T-cell (primary cell): ENCODE measurements around the gene DPEP2. TPM values are rescaled to one million over a fixed set of nuclear protein-coding genes. Genes with fewer than 3 reads are reported as not detected.
"Not testable (repeated sequence)": the region's sequence is repeated elsewhere in the genome, so short reads cannot be mapped to it uniquely, and the experiment has no call there.

Source experiments
- ATAC-seq, 4 experiments: fragments of 200-7000 bp in 3 of 4; fragments of 150-1000 bp in 1 of 4; cut with Tn5 transposase; replicated peaks in 1 of 4; 1 replicate in 3 of 4; 2 replicates in 1 of 4; pipeline ENCODE4 v1.10.0; 2021; ENCODE audit warnings: moderate library complexity in 3 of 4, mild to moderate bottlenecking in 2 of 4, moderate number of reproducible peaks in 1 of 4
- CTCF ChIA-PET, 2 donors: fragments of 300-600 bp; sonication (Branson Sonifier 250); formaldehyde crosslinking; loops; one replicate each; lab custom pipeline; 2022; ENCODE audit warnings: antibody characterized with exemption in 2 of 2; lab: Charles Lee
- POLR2A ChIA-PET, 2 donors: fragments of 300-600 bp; sonication (Branson Sonifier 250); formaldehyde crosslinking; loops; one replicate each; lab custom pipeline; 2022; ENCODE audit warnings: antibody characterized with exemption in 2 of 2; lab: Charles Lee
- DNase-seq, 35 experiments: peaks; one replicate each; pipeline versions ENCODE4 v3.0.0 to v3.0.0-alpha.2; 2013 to 2023
- H3K27ac ChIP-seq: one replicate; pipeline ENCODE4 v1.5.1; 2013; ENCODE audit warnings: low read length
- H3K27me3 ChIP-seq, 2 experiments: replicated peaks in 1 of 2; 1 replicate in 1 of 2; 2 replicates in 1 of 2; pipeline versions ENCODE4 v1.6.1 to v1.7.0; 2013; ENCODE audit warnings: low read length in 1 of 2, mixed read lengths in 1 of 2; ENCODE audit not compliant: control insufficient read depth in 2 of 2, insufficient read depth in 2 of 2; ENCODE audit errors: extremely low read depth in 1 of 2
- H3K36me3 ChIP-seq, 2 donors: 1 replicate in 1 of 2; 2 replicates in 1 of 2; pipeline versions ENCODE4 v1.6.1 to v1.7.0; 2013; ENCODE audit warnings: low read length in 1 of 2; ENCODE audit not compliant: control insufficient read depth in 2 of 2, insufficient read depth in 1 of 2; ENCODE audit errors: extremely low read depth in 1 of 2
- H3K4me1 ChIP-seq, 2 experiments: 1 replicate in 1 of 2; 2 replicates in 1 of 2; pipeline versions ENCODE4 v1.6.1 to v1.7.0; 2013; ENCODE audit warnings: low read length in 2 of 2, mixed read lengths in 1 of 2; ENCODE audit not compliant: insufficient read depth in 2 of 2, control insufficient read depth in 1 of 2; ENCODE audit errors: extremely low read depth in 1 of 2
- H3K4me3 ChIP-seq, 2 donors: 1 replicate in 1 of 2; 2 replicates in 1 of 2; pipeline versions ENCODE4 v1.5.1 to v1.7.0; 2013; ENCODE audit warnings: mild to moderate bottlenecking in 2 of 2, low read length in 1 of 2, moderate library complexity in 1 of 2; ENCODE audit not compliant: control insufficient read depth in 1 of 2; ENCODE audit errors: extremely low read depth in 1 of 2
- H3K9me3 ChIP-seq: 2 replicates; pipeline ENCODE4 v1.7.0; 2013
- H3K27ac Mint-ChIP-seq, 2 donors: one replicate each; pipeline ENCODE4 v1.8.0; 2020 to 2021; ENCODE audit warnings: mild to moderate bottlenecking in 2 of 2, mixed read lengths in 2 of 2
- H3K27me3 Mint-ChIP-seq, 2 donors: one replicate each; pipeline ENCODE4 v1.8.0; 2021 to 2022; ENCODE audit warnings: mixed read lengths in 2 of 2
- H3K36me3 Mint-ChIP-seq: one replicate; pipeline ENCODE4 v1.8.0; 2021; ENCODE audit warnings: mixed read lengths
- H3K4me1 Mint-ChIP-seq, 3 donors: one replicate each; pipeline ENCODE4 v1.8.0; 2020 to 2022; ENCODE audit warnings: mixed read lengths in 3 of 3, mild to moderate bottlenecking in 1 of 3
- H3K4me3 Mint-ChIP-seq, 3 donors: one replicate each; pipeline ENCODE4 v1.8.0; 2020 to 2022; ENCODE audit warnings: mild to moderate bottlenecking in 3 of 3, mixed read lengths in 3 of 3, moderate library complexity in 3 of 3
- H3K9me3 Mint-ChIP-seq, 3 donors: one replicate each; pipeline ENCODE4 v1.8.0; 2020 to 2022; ENCODE audit warnings: mixed read lengths in 3 of 3
- WGBS: methylation state at CpG from one replicate; pipeline ENCODE4 v1.1.5; 2013; ENCODE audit warnings: missing lambda C conversion rate; ENCODE audit not compliant: insufficient coverage; 5-methylcytosine and 5-hydroxymethylcytosine counted together
- total RNA-seq, 35 experiments: library from RNA in 6 of 35; stranded (reverse) in 6 of 35; fragments of 120-200 nt in 1 of 35; gene quantifications; one replicate each; pipeline versions ENCODE4 v1.2.1 to v1.2.4 and lab custom pipeline; 2013 to 2026

Gene DPEP2
- total RNA-seq (100 to 1,000 TPM in 3 of 5 donors, 10 to 100 TPM in 2; 51.5 to 122 (median 100) TPM), total RNA-seq (lab: John Stamatoyannopoulos, UW) (0.42 to 149 (median 36.8) reads per million in 29 experiments)
- total RNA-seq (2013): 37.3 TPM

DNA sequence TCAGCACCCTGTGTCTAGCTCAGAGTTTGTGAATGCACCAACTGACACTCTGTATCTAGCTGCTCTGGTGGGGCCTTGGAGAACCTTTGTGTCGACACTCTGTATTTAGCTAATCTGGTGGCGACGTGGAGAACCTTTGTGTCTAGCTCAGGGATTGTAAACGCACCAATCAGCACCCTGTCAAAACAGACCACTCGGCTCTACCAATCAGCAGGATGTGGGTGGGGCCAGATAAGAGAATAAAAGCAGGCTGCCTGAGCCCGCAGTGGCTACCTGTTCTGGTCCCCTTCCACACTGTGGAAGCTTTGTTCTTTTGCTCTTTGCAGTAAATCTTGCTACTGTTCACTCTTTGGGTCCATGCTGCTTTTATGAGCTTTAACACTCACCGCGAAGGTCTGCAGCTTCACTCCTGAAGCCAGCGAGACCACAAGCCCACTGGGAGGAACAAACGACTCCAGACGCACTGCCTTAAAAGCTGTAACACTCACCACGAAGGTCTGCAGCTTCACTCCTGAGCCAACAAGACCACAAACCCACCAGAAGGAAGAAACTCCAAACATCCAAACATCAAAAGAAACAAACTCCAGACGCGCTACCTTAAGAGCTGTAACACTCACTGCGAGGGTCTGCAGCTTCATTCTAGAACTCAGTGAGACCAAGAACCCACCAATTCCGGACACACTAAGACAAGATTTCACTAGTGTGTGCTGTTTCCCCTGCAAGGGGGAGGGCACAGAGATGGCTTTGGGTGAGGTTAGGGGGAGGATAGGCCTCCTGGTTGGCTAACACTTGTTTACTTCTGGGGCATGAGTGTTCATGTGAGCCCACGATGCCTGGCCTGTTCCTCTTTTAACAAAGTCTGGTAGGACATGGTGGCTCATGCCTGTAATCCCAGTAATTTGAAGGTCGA, at the start of gene DPEP2:
DPEP2 (minus strand) TSS at position 706 of the 910 bp plus-strand sequence. CDS start 6,272 bp downstream, outside the sequence.
- Mint-ChIP-seq H3K27ac (peak within 1 kb of the TSS; percentile 96), H3K36me3 (peaks cover 11% of the 10 kb centered on the region), H3K4me1 (peaks cover 42 to 71% (median 65%) of the 10 kb centered on the region in 3 donors), H3K4me3 (peak within 1 kb of the TSS; percentile 81 to 90 (median 88))
- Histone ChIP-seq H3K4me1 (peaks cover 22 to 71% of the 10 kb centered on the region in 2 experiments), H3K4me3 (peak within 1 kb of the TSS; percentile 51 to 58), H3K27ac (peak within 1 kb of the TSS; percentile 72)
- ATAC-seq: peak; percentile 88 to 96 (median 96)
- ChIA-PET CTCF (interaction anchor here (0.6 to 1.3 kb wide), 9 partner anchors 16 to 114 kb away, joined by 3 to 7 read pairs (median 3); partner anchors contain the start of genes DDX28 (in 1 of the 2) and DUS2 (in 1 of the 2)), POLR2A (interaction anchor here (0.5 to 1.2 kb wide), 5 partner anchors 12 to 968 kb away, joined by 3 to 12 read pairs (median 3); no protein-coding TSS in a partner anchor)
- WGBS: 4% methylated on average over 8 of the region's 18 CpGs
- H3K9me3 ChIP-seq, H3K36me3 ChIP-seq, H3K9me3 Mint-ChIP-seq, H3K27me3 ChIP-seq, H3K27me3 Mint-ChIP-seq: not testable (repeated sequence)
- peak; percentile 31 to 77 (median 53) for DNase-seq

GRCh38 chr16:68047987-68048386, 48.7 kb upstream of the DPEP2 start:
- CTCF ChIA-PET: interaction anchor here in 1 of 2 donors (0.6 kb wide), 1 partner anchor 287 kb away, joined by 5 read pairs; no protein-coding TSS in a partner anchor
- Mint-ChIP-seq H3K4me1 (peaks cover 4 to 9% (median 5%) of the 10 kb centered on the region in 3 donors), H3K9me3 (no peaks in the 10 kb centered on the region), H3K36me3 (peaks cover 30% of the 10 kb centered on the region), H3K27ac (no peak overlapping the region), H3K4me3 (no peak overlapping the region), H3K27me3 (no peaks in the 10 kb centered on the region)
- Histone ChIP-seq H3K4me1 (no peaks in the 10 kb centered on the region), H3K4me3 (no peak overlapping the region), H3K27ac (no peak overlapping the region), H3K36me3 (peaks cover 11 to 25% of the 10 kb centered on the region in 2 donors), H3K27me3 (no peaks in the 10 kb centered on the region), H3K9me3 (no peaks in the 10 kb centered on the region)
- DNase-seq: no peak
- POLR2A ChIA-PET: interaction anchor here in 1 of 2 donors (0.6 kb wide), 1 partner anchor 403 kb away, joined by 13 read pairs; no protein-coding TSS in a partner anchor
- no peak for ATAC-seq
- WGBS: no CpG with 5 or more reads among the region's 2 CpGs

DNA sequence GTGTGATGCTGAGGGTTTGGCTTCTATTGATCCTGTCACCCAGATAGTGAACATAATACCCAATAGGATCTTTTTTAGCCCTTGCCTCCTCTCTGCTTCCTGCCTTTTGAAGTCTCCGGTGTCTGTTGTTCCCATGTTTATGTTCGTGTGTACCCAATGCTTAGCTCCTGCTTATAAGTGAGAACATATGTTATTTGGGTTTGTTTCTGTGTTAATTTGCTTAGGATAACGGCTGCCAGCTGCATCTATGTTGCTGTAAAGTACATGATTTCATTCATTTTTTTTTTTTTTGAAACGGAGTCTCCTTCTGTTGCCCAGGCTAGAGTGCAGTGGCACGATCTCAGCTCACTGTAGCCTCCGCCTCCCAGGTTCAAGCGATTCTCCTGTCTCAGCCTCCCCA, 46.8 kb upstream of the DPEP2 start:
- Histone ChIP-seq H3K4me1 (no peaks in the 10 kb centered on the region), H3K27me3 (no peaks in the 10 kb centered on the region), H3K36me3 (peaks cover 3 to 26% of the 10 kb centered on the region in 2 donors), H3K9me3 (no peaks in the 10 kb centered on the region), H3K4me3 (no peak overlapping the region), H3K27ac (no peak overlapping the region)
- peaks cover 4 to 9% (median 5%) of the 10 kb centered on the region in 3 donors for H3K4me1 Mint-ChIP-seq
- WGBS: 73% methylated on average over 6 of the region's 7 CpGs
- H3K4me3 Mint-ChIP-seq: no peak overlapping the region
- no peaks in the 10 kb centered on the region for H3K9me3 Mint-ChIP-seq
- H3K27me3 Mint-ChIP-seq: no peaks in the 10 kb centered on the region
- ChIA-PET CTCF (interaction anchor here in 1 of 2 donors (0.7 kb wide), 1 partner anchor 44 kb away, joined by 4 read pairs; no protein-coding TSS in a partner anchor), POLR2A (no interaction called here)
- H3K36me3 Mint-ChIP-seq: peaks cover 29% of the 10 kb centered on the region
- no peak for DNase-seq
- ATAC-seq: no peak
- peak overlapping the region; percentile 13 to 23 for H3K27ac Mint-ChIP-seq

GRCh38 chr16:68041783-68042182, 42.5 kb upstream of the DPEP2 start:
- peaks cover 10 to 21% (median 12%) of the 10 kb centered on the region in 3 donors for H3K4me1 Mint-ChIP-seq
- H3K36me3 ChIP-seq: peaks cover 0 to 10% of the 10 kb centered on the region in 2 donors

DNA sequence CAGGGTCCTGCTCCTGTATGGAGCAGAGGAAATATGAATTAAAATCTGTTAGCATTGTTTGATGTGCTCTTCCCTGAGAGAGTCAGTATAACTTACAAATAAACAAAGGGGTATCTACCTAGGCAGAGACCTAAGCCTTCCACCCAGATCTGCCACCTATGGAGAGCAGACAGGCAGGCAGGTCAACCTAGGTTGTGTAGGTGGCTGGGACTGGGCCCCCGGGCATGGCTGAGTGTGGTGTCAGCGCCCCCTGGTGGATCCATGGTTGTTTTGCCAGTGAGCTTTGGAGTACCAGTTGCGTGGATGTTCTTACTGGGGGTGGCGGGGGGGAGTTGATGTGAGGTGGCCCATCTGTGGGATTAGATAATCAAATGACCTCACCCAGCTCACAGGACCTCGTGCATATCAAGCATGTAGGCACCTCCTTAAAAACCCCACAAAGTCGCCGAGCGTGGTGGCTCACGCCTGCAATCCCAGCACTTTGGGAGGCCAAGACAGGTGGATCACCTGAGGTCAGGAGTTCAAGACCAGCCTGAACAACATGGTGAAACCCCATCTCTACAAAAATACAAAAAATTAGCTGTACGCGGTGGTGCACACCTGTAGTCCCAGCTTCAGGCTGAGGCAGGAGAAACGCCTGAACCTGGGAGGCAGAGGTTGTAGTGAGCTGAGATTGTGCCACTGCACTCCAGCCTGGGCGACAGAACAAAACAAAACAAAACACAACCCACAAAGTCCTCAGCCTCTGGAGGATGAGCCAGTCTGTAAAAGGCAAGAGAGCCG, 41.4 kb upstream of the DPEP2 start:
- DNase-seq (peak; percentile 66 to 95 (median 86)), ATAC-seq (peak; percentile 98 to 99 (median 98))
- POLR2A ChIA-PET: interaction anchor here in 1 of 2 donors (0.6 kb wide), 1 partner anchor 31 kb away, joined by 5 read pairs; no protein-coding TSS in a partner anchor
- Histone ChIP-seq H3K36me3 (peaks cover 0 to 10% of the 10 kb centered on the region in 2 donors), H3K4me3 (no peak overlapping the region), H3K27me3 (no peaks in the 10 kb centered on the region), H3K4me1 (peaks cover 2 to 13% of the 10 kb centered on the region in 2 experiments), H3K27ac (no peak overlapping the region), H3K9me3 (no peaks in the 10 kb centered on the region)
- Mint-ChIP-seq H3K9me3 (no peaks in the 10 kb centered on the region), H3K27me3 (no peaks in the 10 kb centered on the region), H3K27ac (peak overlapping the region; percentile 86 to 88), H3K36me3 (peaks cover 7% of the 10 kb centered on the region), H3K4me1 (peaks cover 5 to 18% (median 9%) of the 10 kb centered on the region in 3 donors), H3K4me3 (no peak overlapping the region)
- WGBS: 0% methylated on average over 2 of the region's 14 CpGs
- CTCF ChIA-PET: interaction anchor here (0.6 to 1.6 kb wide), 38 partner anchors 11 to 520 kb away, joined by 3 to 14 read pairs (median 4); partner anchors contain the start of genes DDX28 (in 1 of the 2), DUS2 (in 1 of the 2), NFATC3 (in 1 of the 2) and NRN1L (in 1 of the 2)

More at GRCh38 chr16:68041783-68042182, 42.5 kb upstream of the DPEP2 start:
- no peak overlapping the region for H3K4me3 Mint-ChIP-seq
- Histone ChIP-seq H3K27me3 (no peaks in the 10 kb centered on the region), H3K27ac (no peak overlapping the region), H3K9me3 (no peaks in the 10 kb centered on the region), H3K4me3 (no peak overlapping the region), H3K4me1 (peaks cover 2 to 8% of the 10 kb centered on the region in 2 experiments)
- ChIA-PET CTCF (interaction anchor here in 1 of 2 donors (0.7 to 1.4 kb wide), 4 partner anchors 10 to 57 kb away, joined by 3 to 6 read pairs (median 4); no protein-coding TSS in a partner anchor), POLR2A (no interaction called here)
- no peak for ATAC-seq
- no peaks in the 10 kb centered on the region for H3K9me3 Mint-ChIP-seq
- peaks cover 9% of the 10 kb centered on the region for H3K36me3 Mint-ChIP-seq
- no CpG with 5 or more reads among the region's 2 CpGs for WGBS
- no peak for DNase-seq
- H3K27ac Mint-ChIP-seq: no peak overlapping the region
- no peaks in the 10 kb centered on the region for H3K27me3 Mint-ChIP-seq
